COR-L47 (cell line): ENCODE measurements around the gene ANO4.

Experiments used
- DNase-seq: peaks from one replicate; lab custom pipeline; 2025; lab: John Stamatoyannopoulos, UW

Gene ANO4

GRCh38 chr12:100992194-100992593 lies 197.6 kb downstream of the ANO4 start:
- no peak for DNase-seq

GRCh38 chr12:100993916-100994450 lies 199.4 kb downstream of the ANO4 start:
- no peak for DNase-seq

DNA sequence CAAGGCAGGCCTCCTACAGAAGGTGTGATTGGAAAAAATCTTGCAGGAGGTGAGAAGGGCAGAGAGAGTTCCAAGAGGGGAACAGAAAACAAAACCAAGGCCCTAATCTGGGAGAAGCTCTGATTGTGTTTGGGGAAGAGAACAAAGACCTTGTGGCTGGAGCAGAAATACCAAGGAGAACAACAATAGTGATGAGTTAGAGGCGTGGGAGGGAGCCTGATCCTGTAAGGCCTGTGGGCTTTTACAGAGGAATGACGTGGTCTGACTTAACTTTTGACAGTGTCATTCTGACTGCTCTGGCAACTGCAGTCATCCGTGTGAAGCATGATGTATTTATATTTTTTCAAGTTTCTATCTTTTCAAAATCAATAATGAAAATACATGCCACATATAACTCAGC lies 200.6 kb downstream of the ANO4 start:
- DNase-seq, result no peak

- no peak for DNase-seq
Observed at GRCh38 chr12:100995771-100996170, 201.2 kb downstream of the ANO4 start.

GRCh38 chr12:101001669-101002068 lies 207.1 kb downstream of the ANO4 start:
- DNase-seq, result no peak

DNA sequence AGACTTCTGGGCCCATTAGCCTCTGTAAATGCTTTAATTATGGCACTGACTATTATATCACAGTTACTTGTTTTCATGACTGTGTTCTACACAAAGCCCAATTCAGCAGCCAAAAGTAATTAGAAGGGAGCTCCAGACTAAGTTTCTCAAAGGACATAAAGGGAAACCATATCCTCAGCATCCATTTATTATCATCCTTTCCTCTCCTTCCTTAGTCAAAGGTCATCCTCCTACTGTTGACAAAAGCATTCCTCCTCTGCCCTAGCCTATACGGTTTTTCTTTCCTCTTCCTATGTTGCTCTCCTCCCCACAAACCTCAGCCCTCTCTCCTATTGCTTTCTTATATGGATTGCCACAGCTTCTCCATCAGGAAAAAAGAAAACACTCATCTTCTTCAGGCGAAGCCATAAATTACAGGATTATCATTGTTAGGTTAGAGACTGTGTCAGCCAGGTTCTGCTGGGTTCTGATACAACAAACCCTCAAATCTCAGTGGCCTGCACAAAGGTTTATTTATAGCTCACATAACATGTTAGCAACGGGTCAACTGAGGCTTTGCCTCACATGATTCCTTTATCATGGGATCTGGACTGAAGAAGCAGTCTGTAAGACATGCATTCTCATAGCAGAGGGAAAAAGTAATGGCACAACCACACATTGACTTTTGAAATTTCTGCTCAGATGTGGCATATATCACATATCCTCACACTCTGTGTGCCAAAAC lies 208.3 kb downstream of the ANO4 start:
- no peak for DNase-seq

DNA sequence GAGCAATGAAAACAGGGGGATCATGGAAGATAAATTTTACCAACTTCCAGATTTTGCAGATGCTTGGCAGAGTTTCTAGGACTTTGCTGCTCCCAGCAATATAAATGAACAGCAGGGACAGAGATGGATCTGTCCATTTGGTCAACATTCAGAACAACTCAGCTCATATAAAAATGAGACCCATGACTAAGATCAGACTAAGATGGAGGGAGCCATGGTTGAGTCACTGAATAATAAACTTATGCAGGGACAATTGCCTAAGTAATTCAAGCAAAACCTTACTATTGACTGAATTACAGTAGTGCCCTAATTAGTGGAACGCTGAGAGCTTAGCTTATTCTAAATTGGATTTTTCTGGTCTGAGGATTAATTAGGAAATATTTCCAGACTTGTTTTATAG lies 210.3 kb downstream of the ANO4 start:
- no peak for DNase-seq

DNA sequence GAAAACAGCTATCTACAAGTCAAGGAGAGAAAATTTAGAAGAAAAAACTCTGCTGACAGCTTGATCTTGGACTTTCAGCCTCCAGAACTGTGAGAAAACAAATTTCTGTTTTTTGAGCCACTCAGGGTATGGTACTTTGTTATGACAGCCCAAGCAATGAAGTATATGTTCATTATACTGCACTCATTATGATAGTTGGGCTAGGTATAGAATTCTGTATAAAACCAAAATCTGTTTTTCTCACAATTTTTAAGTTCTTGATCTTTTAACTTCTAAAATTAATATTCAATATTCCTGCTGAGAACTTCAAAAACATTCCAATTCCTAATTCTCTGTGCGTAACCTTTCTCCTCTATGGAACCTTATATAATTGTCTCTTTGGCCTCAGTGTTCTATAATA lies 214.7 kb downstream of the ANO4 start:
- no peak for DNase-seq

DNA sequence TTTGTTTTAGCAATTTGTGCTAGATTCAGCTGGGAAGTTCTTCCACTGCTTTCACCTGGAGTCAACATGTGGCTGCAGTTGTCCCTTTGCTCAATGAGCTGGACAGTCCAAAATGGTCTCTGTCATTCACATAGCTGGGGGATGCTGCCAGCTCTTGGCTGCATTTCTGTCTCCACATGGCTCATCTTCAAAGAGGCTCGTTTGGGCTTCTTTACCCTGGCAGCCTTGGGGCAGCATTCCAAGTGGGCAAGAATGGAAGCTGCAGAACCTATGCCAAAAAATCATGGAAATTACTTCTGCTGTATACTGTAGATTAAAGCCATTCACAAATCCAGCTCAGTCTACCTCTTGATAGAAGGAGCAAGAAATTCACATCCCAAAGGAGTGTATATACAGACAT lies 216.3 kb downstream of the ANO4 start:
- no peak for DNase-seq

DNA sequence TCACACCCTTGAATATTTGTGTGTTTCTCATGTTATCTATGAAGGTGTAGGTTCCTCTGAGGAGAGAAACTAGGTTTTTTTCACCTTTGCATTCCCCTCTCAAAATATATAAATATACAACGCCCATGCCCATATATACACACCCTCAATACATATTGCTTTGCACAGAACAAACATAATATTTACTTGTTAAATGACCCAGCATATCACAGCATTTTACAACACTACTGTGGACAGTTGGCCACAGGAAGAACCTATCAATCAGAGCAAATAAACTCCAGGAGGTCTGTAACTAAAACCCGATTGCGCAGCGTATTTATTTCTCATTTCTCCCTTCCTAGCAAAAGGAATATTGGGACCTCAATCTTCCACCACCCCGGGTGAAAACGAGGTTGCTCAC lies 219.4 kb downstream of the ANO4 start:
- no peak for DNase-seq

DNA sequence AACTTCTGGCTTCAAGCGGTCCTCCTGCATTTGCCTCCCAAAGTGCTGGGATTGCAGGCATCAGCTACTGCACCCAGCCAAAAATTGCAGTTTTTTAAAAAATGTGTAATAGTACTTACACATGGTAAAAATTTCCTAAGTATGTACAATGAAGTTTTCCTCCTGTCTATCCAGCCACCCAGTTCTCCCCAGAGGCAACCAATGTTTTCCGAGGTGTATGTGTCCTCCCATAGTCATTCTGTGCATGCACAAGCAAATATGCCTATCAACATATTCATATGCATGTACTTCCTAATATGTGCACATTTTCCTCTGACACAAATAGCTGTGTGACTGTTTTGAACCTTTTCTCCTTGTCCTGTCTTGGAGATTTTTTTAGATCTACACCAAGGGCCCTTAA lies 220.5 kb downstream of the ANO4 start:
- DNase-seq, result no peak

DNA sequence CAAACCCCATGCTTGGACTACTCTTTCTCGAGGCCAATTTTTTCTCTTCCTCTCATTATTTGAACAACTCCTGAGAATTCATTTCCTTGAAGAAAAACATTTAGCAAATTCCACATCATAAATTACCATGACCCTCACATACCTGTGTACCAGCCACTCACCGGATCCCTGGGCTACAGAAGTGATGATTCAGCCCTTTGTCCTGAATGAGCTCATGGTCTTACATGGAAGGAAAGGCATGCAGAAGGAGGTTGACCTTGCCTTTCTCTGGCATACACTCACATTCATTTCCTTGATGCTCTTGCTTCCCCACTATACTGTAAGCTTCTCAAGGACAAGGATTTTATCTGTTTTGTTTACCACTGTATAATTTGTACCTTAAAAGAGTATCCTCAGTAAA lies 224.0 kb downstream of the ANO4 start:
- no peak for DNase-seq

DNA sequence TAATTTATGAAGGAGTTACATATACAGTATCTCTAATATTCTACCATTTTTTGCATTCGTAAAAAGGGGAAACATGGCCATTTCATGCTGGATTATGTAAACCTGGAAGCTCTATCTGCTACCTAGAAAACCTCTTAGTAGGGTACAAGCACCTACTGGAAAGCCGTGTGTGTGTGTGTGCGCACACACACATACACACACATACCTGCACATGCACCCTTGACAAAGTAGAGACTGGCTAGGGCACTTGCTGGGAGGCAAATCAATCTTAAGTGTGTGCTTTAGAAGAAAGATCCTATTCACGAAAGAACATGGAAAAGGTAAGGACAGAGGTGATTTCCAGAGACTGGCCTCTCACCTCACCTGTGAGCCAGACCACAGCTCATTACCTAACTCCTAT lies 224.6 kb downstream of the ANO4 start:
- DNase-seq, result no peak

DNA sequence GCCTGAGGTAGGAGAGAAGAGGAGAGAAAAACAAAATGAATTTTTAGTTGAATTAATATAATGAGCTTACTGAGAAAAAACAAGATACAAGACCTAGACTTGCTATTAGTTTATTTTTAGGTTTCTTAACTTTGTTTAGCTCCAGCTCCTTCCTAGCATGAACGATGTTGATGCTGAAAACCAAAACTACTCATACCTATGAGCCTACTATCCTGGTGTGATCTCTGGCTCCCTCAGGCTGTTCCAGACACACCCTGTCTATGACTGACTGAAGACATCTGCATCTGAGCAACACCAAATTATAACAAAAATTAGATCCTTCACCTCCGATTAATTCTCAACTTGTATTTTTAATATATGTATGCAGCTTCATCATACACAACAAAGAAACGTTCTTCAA lies 225.1 kb downstream of the ANO4 start:
- DNase-seq, result no peak

- no peak for DNase-seq
Observed at GRCh38 chr12:101021442-101021841, 226.9 kb downstream of the ANO4 start.

GRCh38 chr12:101021911-101022388 lies 227.4 kb downstream of the ANO4 start:
- DNase-seq, result no peak

DNA sequence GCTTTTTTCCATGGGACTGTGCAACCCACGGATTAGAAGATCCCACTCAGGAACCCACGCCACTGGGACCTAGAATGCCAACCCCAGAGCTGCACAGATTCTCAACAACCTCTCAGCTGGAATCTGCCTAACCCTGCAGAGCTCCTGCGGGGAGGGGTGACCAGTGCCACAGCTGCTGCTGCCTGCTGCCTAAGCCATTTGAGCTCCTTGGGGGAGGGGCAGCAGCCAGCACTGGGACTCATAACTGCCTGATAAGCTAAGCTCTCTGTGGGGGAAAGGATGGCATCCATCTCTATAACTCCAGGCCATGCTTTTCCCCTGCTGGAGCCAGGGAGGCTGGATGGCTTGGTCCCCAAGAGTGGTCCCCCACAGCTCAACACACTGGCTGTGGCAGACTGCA lies 232.6 kb downstream of the ANO4 start:
- no peak for DNase-seq

GRCh38 chr12:101027816-101028215 lies 233.2 kb downstream of the ANO4 start:
- no peak for DNase-seq

DNA sequence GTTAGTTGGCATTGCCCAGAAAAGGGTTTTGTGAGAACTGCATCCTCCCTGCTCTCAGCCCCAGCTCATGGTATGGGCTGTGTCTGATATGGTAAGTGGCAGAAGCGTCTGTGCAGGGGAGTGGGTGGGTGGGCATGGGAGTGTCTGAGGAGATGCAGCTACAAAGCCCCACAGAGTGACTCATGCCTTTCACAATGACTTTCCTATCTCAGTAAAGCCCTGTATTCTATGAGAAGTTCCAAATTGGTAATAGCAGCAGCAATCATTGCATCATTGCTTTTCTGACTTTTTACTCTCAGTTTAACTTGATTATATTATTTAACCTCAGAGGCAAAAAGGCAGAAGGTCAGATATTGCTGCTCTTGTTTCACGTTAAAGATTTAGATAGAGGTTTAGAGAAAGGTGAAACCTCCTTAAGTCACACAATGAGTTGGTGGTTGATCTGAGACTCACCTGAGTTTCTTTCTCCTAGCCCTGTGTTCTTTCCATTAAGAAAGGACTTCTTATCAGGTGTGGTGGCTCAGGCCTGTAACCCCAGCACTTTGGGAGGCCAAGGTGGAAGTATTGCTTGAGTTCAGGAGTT lies 243.8 kb downstream of the ANO4 start:
- DNase-seq, result no peak

GRCh38 chr12:101039848-101040531 lies 245.4 kb downstream of the ANO4 start:
- DNase-seq, result no peak

- DNase-seq, result no peak
Observed at GRCh38 chr12:101040936-101041335, 246.4 kb downstream of the ANO4 start.

GRCh38 chr12:101042211-101042610 lies 247.6 kb downstream of the ANO4 start:
- DNase-seq, result peak; percentile 6

- no peak for DNase-seq
Observed at GRCh38 chr12:101044512-101045059, 250.0 kb downstream of the ANO4 start.
